Cerebellar cortex (tissue), 1 donor: ENCODE data around the gene UBQLN4.

Source experiments
- DNase-seq: peaks from one replicate; pipeline ENCODE4 v3.0.0-alpha.2; 2015; ENCODE audit warnings: low spot score

Gene UBQLN4

DNA sequence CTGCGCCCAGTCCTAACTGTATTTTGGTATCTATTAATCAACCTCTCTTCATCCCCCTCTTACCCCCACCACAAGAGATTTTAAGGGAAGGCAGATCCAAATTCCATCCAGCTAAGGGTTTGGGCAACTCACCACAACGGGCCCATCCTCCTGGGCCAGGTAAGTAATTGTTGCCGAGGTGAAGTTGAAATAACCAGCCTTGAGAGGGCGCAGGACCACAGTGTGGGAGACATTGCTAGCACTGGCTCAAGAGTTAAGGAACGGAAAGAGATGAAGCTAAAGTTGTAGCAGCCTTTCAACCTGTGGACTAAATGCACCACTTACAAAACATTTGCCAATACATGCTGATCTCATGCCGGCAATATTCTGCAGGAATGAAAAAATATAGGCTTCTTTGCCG, 38.8 kb downstream of the UBQLN4 start:
- no peak for DNase-seq

DNA sequence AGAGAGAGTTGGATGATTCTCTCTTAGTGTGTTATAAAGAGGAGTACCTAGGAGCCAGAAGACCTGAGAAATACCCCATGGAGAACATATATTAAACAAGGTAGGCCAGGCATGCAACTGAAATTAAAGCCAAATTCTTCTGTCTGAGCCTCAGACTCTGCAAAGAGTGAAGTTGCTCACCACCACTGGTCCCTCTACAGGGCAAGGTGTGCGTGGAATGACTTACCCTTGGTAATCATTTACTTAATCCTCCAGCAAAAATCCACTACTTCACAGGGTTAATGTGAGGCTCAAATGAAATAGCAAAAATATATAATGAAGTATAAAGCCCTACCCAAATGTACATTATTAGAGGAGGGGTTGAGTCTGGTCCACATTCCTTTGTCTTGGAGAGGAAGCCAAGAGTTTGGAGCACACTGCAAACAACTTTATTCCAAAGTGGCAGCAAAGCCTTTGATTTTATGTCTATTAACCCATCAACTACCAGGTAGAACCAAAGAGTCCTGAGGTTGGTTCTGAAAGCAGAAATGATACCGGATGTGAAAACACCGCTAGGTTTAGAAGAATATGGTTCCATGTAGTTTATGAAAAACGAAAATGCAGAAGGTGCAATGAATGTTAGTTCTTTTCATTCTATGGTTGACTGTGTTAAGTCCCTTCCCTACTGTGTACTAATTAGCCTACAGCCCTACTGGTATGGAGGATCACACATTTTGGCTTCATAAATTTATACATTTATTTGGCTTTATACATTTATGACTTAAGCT, 41.4 kb downstream of the UBQLN4 start:
- DNase-seq: no peak

- no peak for DNase-seq
These were observed 44.2 kb downstream of the UBQLN4 start for GRCh38 chr1:156009404-156009803.

GRCh38 chr1:156006666-156007376, 46.8 kb downstream of the UBQLN4 start:
- no peak for DNase-seq

DNA sequence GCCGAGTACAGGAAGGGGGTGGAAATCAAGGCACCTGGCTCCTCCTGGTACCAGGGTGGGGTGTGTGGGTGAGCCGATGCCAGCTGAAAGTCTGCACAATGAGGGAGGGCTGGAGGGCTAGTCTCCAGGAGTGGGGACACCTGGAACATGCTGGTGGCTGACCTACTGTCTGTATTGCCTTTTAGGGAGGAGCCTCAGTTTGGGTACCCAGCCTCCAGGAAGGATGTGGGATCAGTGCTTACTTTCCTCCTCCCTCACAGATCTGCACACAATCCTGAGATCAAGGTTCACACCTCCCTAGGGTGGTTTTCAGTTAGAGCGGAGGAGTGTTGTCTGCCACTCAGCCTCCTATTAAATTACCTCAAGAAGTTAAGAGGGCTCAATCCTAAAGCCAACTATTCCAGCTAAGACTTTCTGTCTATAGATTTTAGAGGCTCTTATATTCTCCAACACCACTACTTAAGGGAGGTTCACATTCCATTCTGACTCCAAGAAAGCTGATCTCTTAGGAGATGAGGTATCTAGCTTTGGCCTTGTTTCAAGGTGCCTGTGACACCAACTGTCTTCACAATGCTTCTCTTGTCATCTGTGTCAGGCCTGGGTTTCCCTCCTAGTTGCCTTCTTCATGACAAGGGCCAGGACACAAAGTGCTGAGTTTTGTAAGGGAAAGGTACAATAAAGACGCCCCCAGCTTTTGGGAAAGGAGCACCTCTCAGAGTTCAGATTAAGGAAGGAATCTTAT, 48.6 kb downstream of the UBQLN4 start:
- DNase-seq: no peak

GRCh38 chr1:156003923-156004188, 49.7 kb downstream of the UBQLN4 start:
- DNase-seq: no peak

GRCh38 chr1:156002188-156002911, 51.2 kb downstream of the UBQLN4 start:
- no peak for DNase-seq

- no peak for DNase-seq
These were observed 51.9 kb downstream of the UBQLN4 start for GRCh38 chr1:156001662-156002171.

DNA sequence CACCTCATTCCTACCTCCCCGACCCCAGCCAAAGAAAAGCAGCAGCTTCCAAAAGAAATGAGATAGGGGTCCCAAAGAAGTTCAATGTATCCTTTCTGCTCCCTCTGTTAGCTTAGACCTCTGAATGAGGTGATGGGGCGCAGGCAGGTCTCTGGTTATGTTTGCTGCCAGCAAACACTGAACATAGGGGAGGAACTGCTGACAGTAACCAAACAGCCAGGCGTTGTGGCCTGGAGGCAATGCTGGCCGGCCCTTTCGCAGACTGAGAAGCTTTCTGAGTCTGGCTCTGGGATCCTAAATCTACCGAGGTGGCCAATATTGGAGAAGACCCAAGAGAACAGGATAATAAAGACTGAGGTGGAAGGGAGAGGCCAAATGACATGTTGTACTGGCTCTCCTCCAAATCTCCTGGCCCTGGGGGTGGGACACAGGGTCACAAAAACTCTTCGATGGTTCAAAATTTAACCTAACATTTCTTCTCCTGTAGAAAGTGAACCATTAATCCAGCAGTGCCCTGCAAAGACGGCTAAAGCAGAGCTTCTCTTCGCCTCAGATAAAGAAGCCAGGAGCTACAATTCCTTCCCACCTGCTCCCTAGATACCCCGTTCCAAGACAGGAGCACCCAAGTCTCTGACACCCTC, 52.5 kb downstream of the UBQLN4 start:
- DNase-seq: no peak

GRCh38 chr1:155999964-156000363, 53.6 kb downstream of the UBQLN4 start:
- DNase-seq: no peak

- no peak for DNase-seq
These were observed 57.4 kb downstream of the UBQLN4 start for GRCh38 chr1:155996166-155996565.

DNA sequence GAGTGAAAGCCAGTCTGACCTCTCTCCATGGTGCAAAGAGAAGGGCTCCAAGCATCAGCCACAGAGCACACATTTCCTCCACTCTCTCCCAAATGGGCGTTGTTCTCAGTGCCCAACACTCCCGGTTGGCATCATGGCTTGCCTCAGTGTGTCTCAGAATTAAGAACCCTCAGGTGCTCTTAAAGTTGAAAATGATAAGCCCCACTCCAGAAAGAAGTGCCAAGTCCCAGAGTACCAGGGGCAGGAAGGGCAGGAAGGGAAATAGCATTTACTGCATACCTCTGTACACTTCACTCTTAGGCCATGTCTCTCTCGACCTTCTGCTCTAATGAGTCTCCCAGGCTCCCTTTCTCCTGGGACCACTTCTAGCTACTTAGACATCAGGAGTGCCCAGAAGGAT, 60.0 kb downstream of the UBQLN4 start:
- no peak for DNase-seq

DNA sequence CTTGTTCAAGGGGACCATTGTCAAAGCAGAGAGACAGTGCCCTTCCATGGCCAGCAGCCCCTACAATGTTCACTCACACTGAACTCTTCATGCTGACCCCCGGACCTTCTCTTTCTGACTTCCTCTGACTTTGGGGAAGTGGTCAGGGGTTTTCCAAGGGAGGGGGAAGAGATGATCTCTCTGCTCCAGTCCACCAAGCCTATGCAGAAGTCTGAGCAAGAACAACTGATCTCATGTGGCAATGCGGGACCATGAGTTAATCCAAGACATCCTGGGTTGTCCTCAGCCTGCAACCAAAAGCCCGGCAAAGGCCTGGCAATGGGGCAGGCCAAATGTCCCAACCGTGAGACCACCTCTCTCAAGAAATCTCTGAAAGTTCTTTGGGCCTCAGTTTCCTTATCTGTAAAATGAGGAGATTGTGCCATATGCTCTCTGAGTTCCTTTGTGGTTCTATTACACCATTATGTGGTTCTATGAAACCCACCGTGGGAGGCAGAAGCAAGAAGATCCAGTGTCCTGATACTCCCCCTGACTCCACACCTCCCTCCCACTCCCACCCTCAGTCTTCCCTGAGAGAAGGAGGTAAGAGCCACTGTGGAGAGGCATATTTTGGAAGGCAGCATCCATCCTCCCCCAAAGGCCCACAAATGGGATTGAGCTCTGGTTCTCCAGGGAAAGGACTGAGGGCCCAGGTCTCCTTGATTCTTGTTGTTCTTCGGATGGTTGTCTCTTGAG, 63.4 kb downstream of the UBQLN4 start:
- no peak for DNase-seq

GRCh38 chr1:155989242-155990004, 64.2 kb downstream of the UBQLN4 start:
- peak; percentile 89 for DNase-seq
